Endodermal cell (in vitro differentiated cells): ENCODE results near the gene BRSK1. TPM values are rescaled to one million over a fixed set of nuclear protein-coding genes. Genes with fewer than 3 reads are reported as not detected.

Experiments
- DNase-seq: peaks from one replicate; pipeline ENCODE4 v3.0.0-alpha.2; 2017
- H3K27ac ChIP-seq: 2 replicates; pipeline ENCODE4 v1.5.1; 2013; ENCODE audit warnings: mild to moderate bottlenecking, low read depth, low read length, moderate library complexity
- H3K27me3 ChIP-seq: 2 replicates; pipeline ENCODE4 v1.6.1; 2013; ENCODE audit warnings: mild to moderate bottlenecking, low read length, moderate library complexity; ENCODE audit not compliant: insufficient read depth, control insufficient read depth, poor library complexity, severe bottlenecking
- H3K36me3 ChIP-seq: 2 replicates; pipeline ENCODE4 v1.7.0; 2013; ENCODE audit warnings: mild to moderate bottlenecking, low read length, moderate library complexity; ENCODE audit not compliant: control insufficient read depth, insufficient read depth
- H3K4me1 ChIP-seq: one replicate; pipeline ENCODE4 v1.7.0; 2013; ENCODE audit warnings: low read length; ENCODE audit not compliant: control insufficient read depth, insufficient read depth
- H3K4me3 ChIP-seq: 2 replicates; pipeline ENCODE4 v1.5.1; 2013; ENCODE audit warnings: mild to moderate bottlenecking, low read length, moderate library complexity
- H3K9ac ChIP-seq: 2 replicates; pipeline ENCODE4 v1.6.1; 2013; ENCODE audit warnings: mild to moderate bottlenecking, low read length, moderate library complexity; ENCODE audit not compliant: poor library complexity, severe bottlenecking; ENCODE audit errors: extremely low read depth
- H3K9me3 ChIP-seq: 2 replicates; pipeline ENCODE4 v1.6.1; 2013; ENCODE audit warnings: mild to moderate bottlenecking, low read length, moderate library complexity; ENCODE audit not compliant: control insufficient read depth
- H3K27ac Mint-ChIP-seq: 2 replicates; pipeline ENCODE4 v1.8.0; 2020; ENCODE audit warnings: mixed read lengths
- H3K27me3 Mint-ChIP-seq: 2 replicates; pipeline ENCODE4 v1.8.0; 2021; ENCODE audit warnings: mild to moderate bottlenecking, mixed read lengths; ENCODE audit not compliant: insufficient read depth
- H3K36me3 Mint-ChIP-seq: 2 replicates; pipeline ENCODE4 v1.8.0; 2020; ENCODE audit warnings: low read depth, mixed read lengths
- H3K4me1 Mint-ChIP-seq: 2 replicates; pipeline ENCODE4 v1.8.0; 2020; ENCODE audit warnings: mixed read lengths
- H3K4me3 Mint-ChIP-seq: 2 replicates; pipeline ENCODE4 v1.8.0; 2020; ENCODE audit warnings: mild to moderate bottlenecking, moderate library complexity, mixed read lengths
- H3K9me3 Mint-ChIP-seq: 2 replicates; pipeline ENCODE4 v1.8.0; 2020; ENCODE audit warnings: mild to moderate bottlenecking, mixed read lengths
- CTCF ChIP-seq: fragments of 200-600 bp; sonication (generic); conservative IDR thresholded peaks from 2 replicates; pipeline ENCODE4 v1.5.0; 2021; ENCODE audit warnings: antibody characterized with exemption, mild to moderate bottlenecking
- WGBS, 2 experiments: methylation state at CpG; one replicate each; pipeline versions ENCODE4 v1.1.5 to v1.1.7; 2013; ENCODE audit warnings: missing lambda C conversion rate in 2 of 2, mixed read lengths in 1 of 2; ENCODE audit not compliant: insufficient coverage in 1 of 2, insufficient read length in 1 of 2; 5-methylcytosine and 5-hydroxymethylcytosine counted together
- total RNA-seq, 2 donors: library from RNA; stranded (reverse); fragmentation: NEBNext Ultra II Directional in 1 of 2; extraction: Animal tissue kit (Norgen Biotek cat#: 25700) in 1 of 2; gene quantifications; 2 replicates in 1 of 2; 3 replicates in 1 of 2; pipeline ENCODE4 v1.2.1, GENCODE V29; 2021

The BRSK1 gene
- total RNA-seq, 2 donors from 2014 or later, result 75.9 to 91.4 TPM

GRCh38 chr19:55284405-55285058 lies 735 bp downstream of the BRSK1 start:
- Histone ChIP-seq H3K9ac (peak overlapping the region; percentile 60), H3K4me1 (no peaks in the 10 kb centered on the region), H3K9me3 (no peaks in the 10 kb centered on the region), H3K27ac (peak overlapping the region; percentile 76), H3K36me3 (peaks cover 23% of the 10 kb centered on the region), H3K4me3 (peak overlapping the region; percentile 77), H3K27me3 (no peaks in the 10 kb centered on the region)
- no peak for TF ChIP-seq CTCF
- no peaks in the 10 kb centered on the region for H3K27me3 Mint-ChIP-seq
- peaks cover 19% of the 10 kb centered on the region for H3K36me3 Mint-ChIP-seq
- peak overlapping the region; percentile 62 for H3K4me3 Mint-ChIP-seq
- 0 to 16% methylated on average over 1 to 8 of the region's 16 CpGs for WGBS, 2 experiments
- H3K27ac Mint-ChIP-seq, result peak overlapping the region; percentile 87
- peak; percentile 82 for DNase-seq
- H3K9me3 Mint-ChIP-seq, result no peaks in the 10 kb centered on the region
- peaks cover 6% of the 10 kb centered on the region for H3K4me1 Mint-ChIP-seq

- 75 to 79% methylated on average over 6 to 18 of the region's 18 CpGs for WGBS, 2 experiments
- no peak for DNase-seq
- no peaks in the 10 kb centered on the region for H3K27me3 Mint-ChIP-seq
- Histone ChIP-seq H3K4me1 (no peaks in the 10 kb centered on the region), H3K27ac (peak overlapping the region; percentile 16), H3K9ac (peak overlapping the region; percentile 45), H3K36me3 (peaks cover 31% of the 10 kb centered on the region), H3K9me3 (no peaks in the 10 kb centered on the region), H3K4me3 (peak overlapping the region; percentile 77), H3K27me3 (no peaks in the 10 kb centered on the region)
- H3K27ac Mint-ChIP-seq, result peak overlapping the region; percentile 87
- no peaks in the 10 kb centered on the region for H3K9me3 Mint-ChIP-seq
- peaks cover 26% of the 10 kb centered on the region for H3K36me3 Mint-ChIP-seq
- H3K4me1 Mint-ChIP-seq, result peaks cover 6% of the 10 kb centered on the region
- peak overlapping the region; percentile 62 for H3K4me3 Mint-ChIP-seq
- TF ChIP-seq CTCF, result no peak
These were observed 1.6 kb downstream of the BRSK1 start for GRCh38 chr19:55285229-55285890.

- H3K9ac ChIP-seq, result no peak overlapping the region
- no peaks in the 10 kb centered on the region for H3K9me3 Mint-ChIP-seq
These were observed 3.7 kb downstream of the BRSK1 start for GRCh38 chr19:55287361-55288079.

More at GRCh38 chr19:55287361-55288079, 3.7 kb downstream of the BRSK1 start:
- Histone ChIP-seq H3K4me1 (no peaks in the 10 kb centered on the region), H3K36me3 (peaks cover 49% of the 10 kb centered on the region), H3K27me3 (no peaks in the 10 kb centered on the region), H3K4me3 (no peak overlapping the region), H3K9me3 (no peaks in the 10 kb centered on the region), H3K27ac (no peak overlapping the region)
- no peak overlapping the region for H3K27ac Mint-ChIP-seq
- 97% methylated on average over 11 to 21 of the region's 21 CpGs for WGBS, 2 experiments
- no peak for DNase-seq
- no peaks in the 10 kb centered on the region for H3K27me3 Mint-ChIP-seq
- peaks cover 40% of the 10 kb centered on the region for H3K36me3 Mint-ChIP-seq
- TF ChIP-seq CTCF, result no peak
- peaks cover 6% of the 10 kb centered on the region for H3K4me1 Mint-ChIP-seq
- H3K4me3 Mint-ChIP-seq, result no peak overlapping the region
